WERI-Rb-1 (cell line): ENCODE results near the gene PTGDR2.

ENCODE experiments used
- DNase-seq: peaks from one replicate; pipeline ENCODE4 v3.0.0-alpha.2; 2020
- H3K27ac ChIP-seq: fragments of 250-450 bp; sonication (Bioruptor Pico); 2 replicates; pipeline ENCODE4 v1.5.1; 2020; ENCODE audit warnings: mild to moderate bottlenecking, moderate library complexity
- H3K27me3 ChIP-seq: fragments of 250-450 bp; sonication (Bioruptor Pico); 2 replicates; pipeline ENCODE4 v1.5.1; 2021; ENCODE audit warnings: mild to moderate bottlenecking, low read depth, moderate library complexity; ENCODE audit not compliant: insufficient read depth, severe bottlenecking
- H3K36me3 ChIP-seq: fragments of 250-450 bp; sonication (Bioruptor Pico); 2 replicates; pipeline ENCODE4 v1.5.1; 2020; ENCODE audit warnings: mild to moderate bottlenecking, moderate library complexity
- H3K4me3 ChIP-seq: 2 replicates; pipeline ENCODE4 v1.5.1; 2011; ENCODE audit warnings: low read depth, mild to moderate bottlenecking, control low read depth, low read length
- H3K9me3 ChIP-seq: fragments of 250-450 bp; sonication (Bioruptor Pico); 2 replicates; pipeline ENCODE4 v1.5.1; 2021; ENCODE audit warnings: mild to moderate bottlenecking, moderate library complexity; ENCODE audit not compliant: severe bottlenecking
- CTCF ChIP-seq: IDR thresholded peaks from 2 replicates; pipeline ENCODE4 v1.5.1; 2011; ENCODE audit warnings: low read depth, mild to moderate bottlenecking, control low read depth, inconsistent platforms, low read length

PTGDR2 gene

DNA sequence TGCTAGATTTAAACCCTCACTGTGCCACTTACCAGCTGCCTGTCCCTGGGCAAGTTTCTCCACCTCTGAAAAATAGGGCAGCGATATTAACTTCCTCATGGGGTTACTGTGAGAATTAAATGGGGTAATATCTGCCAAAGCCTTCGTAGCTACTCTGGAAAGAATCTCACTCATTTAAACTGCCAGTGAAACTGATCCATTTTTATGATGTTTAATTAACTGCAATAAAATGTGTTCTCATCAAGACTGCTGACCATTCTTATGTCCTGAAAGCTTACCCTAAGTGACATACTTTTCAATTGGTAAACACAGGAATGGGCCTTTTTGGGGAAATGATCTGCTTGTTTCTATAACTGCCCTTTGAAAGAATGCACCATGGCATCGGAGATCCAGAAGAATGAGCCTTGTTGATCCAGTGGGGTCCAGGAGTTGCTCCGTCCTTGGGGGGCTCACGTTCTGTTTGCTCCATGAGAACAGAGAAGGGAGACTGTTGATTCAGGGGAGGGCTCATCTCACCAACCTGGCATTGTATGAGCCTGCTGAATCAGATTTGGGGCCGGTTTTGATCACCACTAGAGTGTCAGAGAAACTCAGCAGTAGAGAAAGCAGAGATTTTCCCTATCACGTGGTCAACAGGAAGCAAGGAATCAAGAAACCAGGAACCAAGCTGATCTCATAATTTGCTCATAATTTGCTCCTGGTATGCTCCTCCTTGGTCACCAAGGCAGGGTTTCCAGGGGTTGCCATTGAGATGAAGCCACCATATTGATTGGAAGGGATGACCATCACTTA lies 20.8 kb downstream of the PTGDR2 start:
- DNase-seq, result no peak
- no peaks in the 10 kb centered on the region for H3K9me3 ChIP-seq
- H3K27ac ChIP-seq, result no peak overlapping the region
- no peak overlapping the region for H3K4me3 ChIP-seq
- H3K27me3 ChIP-seq, result no peaks in the 10 kb centered on the region
- no peak for TF ChIP-seq CTCF
- no peaks in the 10 kb centered on the region for H3K36me3 ChIP-seq

- Histone ChIP-seq H3K27ac (no peak overlapping the region), H3K27me3 (no peaks in the 10 kb centered on the region), H3K9me3 (no peaks in the 10 kb centered on the region), H3K4me3 (no peak overlapping the region), H3K36me3 (no peaks in the 10 kb centered on the region)
- DNase-seq, result no peak
- no peak for TF ChIP-seq CTCF
Observed at GRCh38 chr11:60831501-60832079, 24.2 kb downstream of the PTGDR2 start.

GRCh38 chr11:60831143-60831500 lies 24.6 kb downstream of the PTGDR2 start:
- Histone ChIP-seq H3K9me3 (no peaks in the 10 kb centered on the region), H3K27ac (no peak overlapping the region), H3K4me3 (no peak overlapping the region), H3K36me3 (no peaks in the 10 kb centered on the region), H3K27me3 (no peaks in the 10 kb centered on the region)
- DNase-seq, result peak; percentile 74
- TF ChIP-seq CTCF, result peak; percentile 80

DNA sequence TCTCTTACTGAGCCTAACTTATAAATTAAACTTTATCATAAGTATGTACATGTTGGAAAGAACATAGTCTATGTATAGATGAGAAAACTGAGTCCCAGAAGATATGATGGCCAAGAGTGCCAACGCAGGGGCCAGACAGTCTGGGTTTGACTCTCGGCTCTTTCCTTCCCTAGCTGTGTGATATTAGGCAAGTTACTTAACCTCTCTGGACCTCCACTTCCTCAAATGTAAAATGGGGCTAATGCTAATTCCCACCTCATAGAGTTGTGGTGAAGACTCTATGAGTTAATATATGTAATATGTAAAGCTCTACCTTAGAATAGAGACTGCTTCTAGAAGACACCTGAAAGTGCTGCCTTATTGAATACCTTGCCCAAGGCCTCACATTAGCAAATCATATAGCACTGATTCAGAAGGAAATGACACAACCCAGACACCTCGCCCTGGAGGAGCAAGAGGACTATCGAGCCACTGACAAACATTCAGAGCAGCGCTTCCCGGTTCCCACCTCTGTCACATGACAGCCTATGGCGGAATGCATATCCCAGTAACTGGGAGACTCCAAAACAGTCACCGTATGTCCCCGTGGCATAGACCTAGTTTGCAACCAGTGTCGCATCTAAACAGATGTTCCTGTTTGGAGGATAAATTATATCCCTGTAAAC lies 25.1 kb downstream of the PTGDR2 start:
- Histone ChIP-seq H3K9me3 (no peaks in the 10 kb centered on the region), H3K27ac (no peak overlapping the region), H3K4me3 (no peak overlapping the region), H3K27me3 (no peaks in the 10 kb centered on the region), H3K36me3 (no peaks in the 10 kb centered on the region)
- TF ChIP-seq CTCF, result no peak
- no peak for DNase-seq

- Histone ChIP-seq H3K4me3 (no peak overlapping the region), H3K27me3 (no peaks in the 10 kb centered on the region), H3K9me3 (no peaks in the 10 kb centered on the region), H3K27ac (no peak overlapping the region), H3K36me3 (no peaks in the 10 kb centered on the region)
- TF ChIP-seq CTCF, result no peak
- no peak for DNase-seq
Observed at GRCh38 chr11:60825790-60826189, 30.0 kb downstream of the PTGDR2 start.
